LNCAP (cell line): ENCODE data around the gene POU5F1.

ENCODE experiments used
- TF ChIP-seq, protein P1 (sequence below): fragments of 450-650 bp; IDR thresholded peaks from 2 replicates; pipeline ENCODE4 v1.5.1; 2017; ENCODE audit warnings: mild to moderate bottlenecking

POU5F1 gene

DNA sequence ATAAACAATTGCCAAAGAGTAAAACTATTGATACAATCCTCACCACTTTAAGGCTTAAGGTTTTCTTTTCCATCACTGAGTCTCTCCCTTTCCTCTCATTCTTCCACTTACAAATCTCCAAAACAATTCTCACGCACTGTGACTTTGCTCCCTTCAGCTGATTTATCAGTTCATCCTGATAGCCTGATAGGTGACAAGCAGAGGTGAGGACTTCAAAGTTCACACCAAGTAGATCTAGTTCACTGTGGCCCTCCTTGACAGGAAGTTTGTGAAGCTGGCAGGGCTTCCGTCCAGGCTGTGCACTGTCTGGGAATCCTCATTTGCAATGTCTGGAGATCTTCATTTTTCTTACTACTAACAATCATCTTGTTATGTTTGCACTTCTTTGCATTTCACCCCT, 35.2 kb upstream of the POU5F1 start:
- TF ChIP-seq, protein P1, sequence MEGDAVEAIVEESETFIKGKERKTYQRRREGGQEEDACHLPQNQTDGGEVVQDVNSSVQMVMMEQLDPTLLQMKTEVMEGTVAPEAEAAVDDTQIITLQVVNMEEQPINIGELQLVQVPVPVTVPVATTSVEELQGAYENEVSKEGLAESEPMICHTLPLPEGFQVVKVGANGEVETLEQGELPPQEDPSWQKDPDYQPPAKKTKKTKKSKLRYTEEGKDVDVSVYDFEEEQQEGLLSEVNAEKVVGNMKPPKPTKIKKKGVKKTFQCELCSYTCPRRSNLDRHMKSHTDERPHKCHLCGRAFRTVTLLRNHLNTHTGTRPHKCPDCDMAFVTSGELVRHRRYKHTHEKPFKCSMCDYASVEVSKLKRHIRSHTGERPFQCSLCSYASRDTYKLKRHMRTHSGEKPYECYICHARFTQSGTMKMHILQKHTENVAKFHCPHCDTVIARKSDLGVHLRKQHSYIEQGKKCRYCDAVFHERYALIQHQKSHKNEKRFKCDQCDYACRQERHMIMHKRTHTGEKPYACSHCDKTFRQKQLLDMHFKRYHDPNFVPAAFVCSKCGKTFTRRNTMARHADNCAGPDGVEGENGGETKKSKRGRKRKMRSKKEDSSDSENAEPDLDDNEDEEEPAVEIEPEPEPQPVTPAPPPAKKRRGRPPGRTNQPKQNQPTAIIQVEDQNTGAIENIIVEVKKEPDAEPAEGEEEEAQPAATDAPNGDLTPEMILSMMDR, result no peak

DNA sequence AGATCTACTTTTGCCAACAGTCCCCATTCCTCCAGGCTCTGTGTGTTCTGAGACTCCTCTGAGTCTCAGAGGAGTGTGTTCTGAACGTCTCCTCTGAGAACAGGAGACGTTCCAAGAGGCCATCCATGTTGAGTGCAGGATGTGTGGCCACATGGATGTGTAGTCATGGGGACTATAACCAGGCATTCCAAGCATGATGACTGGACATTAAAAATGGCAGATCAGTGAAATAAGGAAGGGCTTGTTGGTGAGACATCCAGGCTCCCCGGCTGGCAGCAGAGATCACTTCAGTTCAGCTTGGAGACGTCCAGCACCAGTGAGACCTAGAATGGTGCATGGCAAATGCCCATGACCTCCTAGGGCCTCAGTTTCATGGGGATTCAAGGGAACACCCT, 34.3 kb upstream of the POU5F1 start:
- TF ChIP-seq, protein P1, result no peak

DNA sequence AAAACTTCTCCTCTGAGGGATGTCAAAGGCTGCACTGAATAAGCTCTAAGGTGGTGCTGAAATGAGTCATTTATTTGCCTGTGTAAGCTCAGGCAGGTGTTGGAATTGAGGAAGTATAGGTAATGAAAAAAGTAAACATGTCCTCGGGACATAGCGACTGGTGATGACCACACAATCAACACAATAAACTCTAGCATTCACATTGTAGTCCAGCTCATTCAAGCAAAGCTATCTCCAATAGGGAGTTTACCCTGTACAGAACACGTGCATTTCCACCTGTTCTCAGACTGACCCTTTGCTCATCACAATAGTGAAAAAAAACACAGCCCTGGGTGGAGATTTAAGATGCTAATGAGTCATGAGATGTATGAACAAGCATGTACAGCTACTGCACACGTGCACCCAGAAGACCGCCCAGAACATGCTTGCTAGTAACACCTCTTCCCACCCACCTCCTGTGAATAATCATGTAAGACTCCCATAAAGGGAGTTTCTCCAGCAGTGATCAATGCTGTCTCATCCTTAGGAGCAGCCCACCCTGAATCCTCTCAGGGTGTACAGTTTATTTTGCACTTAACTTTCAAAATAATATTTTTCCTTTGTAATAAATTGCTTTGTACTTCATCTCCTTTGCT, 33.0 kb upstream of the POU5F1 start:
- TF ChIP-seq, protein P1, result no peak

DNA sequence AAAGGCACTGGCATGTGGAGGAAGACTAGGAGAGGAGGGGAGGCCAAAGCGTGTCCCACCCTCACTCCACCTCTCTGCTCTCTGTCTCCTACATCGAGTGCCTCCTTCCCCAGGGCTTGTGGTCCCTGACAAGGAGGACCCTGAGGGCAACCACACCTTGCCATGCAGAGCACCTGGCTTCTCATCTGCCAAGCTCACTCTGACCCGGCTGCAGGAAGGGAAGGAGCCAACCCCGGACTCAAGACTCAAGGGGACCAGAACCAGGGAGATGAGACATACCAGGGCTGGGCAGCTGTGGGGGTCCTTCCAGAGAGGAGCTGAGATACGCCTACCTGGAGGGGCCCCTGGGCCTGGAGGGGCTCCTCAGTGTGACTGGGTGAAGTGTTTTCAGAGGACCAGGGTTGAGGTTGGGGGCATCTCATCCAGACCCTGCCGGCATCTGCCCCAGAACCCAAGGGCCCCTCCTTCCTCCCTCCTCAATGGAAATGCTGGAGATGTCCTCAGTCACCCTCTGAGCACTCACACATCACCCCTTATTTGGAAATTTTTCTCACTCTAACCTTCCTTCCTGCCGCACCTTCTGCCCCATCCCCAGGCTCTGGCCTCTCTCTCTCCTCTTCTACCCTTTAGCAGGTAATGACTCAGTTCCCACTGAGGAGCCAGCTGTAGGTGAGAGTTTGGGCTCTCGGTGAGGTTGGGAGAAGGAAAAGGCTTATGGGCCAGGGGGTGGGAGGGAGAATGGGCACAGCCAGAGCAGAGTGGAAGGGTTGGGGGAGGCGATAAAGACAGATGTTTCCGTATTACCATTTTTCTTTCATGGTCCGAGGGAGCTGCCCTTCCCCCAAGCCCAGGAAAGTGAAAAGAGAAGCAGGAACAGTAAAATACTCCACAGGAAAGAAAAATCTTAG, 32.0 kb upstream of the POU5F1 start:
- TF ChIP-seq, protein P1, result no peak

DNA sequence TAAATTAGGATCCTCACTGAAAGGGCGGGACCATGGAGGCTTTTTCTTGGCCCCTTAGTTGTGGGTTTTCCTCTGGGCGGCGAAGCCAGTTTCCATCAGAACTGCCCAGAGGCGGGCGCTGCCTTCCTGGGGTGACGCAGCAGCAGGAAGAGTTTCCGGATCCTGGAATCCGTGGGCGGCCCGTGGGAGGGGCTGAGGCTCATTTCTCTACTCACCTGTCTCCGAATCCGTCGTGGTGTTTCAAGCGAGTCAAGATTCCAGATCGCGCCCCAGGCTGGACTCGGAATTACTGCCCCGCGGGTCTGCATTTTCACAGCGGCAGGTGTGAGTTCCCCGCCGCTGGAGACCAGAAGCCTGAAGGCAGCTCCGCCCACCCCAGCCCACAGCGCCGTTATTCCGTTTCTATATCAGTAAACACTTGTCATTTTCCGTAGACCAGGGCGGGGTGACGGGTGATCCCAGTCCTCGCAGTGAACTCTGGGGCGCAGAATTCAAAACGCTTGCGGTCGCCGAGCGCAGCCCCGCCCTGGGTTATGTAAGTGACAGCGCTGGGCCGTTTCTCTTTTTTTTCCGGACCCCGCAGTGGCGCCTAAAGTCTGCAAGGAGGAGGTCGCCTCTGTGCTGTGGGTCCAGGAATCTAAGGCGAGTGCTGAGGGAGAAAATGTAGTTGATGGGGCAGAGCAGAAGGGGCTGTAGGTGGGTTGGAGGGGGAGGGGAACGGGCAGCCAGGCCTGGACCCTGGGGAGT, 27.2 kb upstream of the POU5F1 start:
- TF ChIP-seq, protein P1, result no peak

DNA sequence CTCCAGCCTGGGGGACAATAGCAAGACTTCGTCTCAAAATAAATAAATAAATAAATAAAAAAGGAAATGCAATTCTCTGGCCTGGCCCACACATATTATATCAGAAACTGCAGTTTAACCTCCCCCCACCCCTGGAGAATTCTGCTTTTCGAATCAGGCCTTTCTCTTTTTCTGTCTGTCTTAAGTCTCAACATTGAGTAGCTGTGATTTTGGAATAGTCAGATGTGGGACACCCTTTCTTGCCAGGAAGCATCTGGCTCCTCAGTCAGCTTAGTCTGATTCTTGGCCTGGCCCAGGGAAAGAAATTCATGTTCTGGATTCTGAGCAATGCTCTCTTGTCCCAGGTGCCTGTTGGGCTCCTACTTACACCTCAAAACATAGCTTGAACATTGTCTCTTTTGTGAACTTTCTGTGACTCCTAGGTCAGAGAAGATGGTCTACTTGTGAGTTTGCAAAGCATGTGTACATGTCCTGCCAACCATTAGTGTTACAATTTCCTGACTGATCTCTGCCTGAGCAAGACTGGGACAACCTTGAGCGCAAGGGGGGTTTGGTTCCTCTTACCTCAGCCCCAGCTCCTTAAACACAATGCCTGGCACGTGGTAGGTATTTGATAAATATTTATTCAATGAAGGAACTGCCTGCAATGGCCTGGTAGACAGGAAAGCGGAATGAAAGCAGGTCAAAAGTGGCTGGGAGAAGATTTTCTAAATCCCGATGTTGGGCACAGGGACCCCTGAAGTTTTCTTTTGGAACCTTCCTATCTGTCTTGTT, 23.8 kb upstream of the POU5F1 start:
- TF ChIP-seq, protein P1, result no peak

DNA sequence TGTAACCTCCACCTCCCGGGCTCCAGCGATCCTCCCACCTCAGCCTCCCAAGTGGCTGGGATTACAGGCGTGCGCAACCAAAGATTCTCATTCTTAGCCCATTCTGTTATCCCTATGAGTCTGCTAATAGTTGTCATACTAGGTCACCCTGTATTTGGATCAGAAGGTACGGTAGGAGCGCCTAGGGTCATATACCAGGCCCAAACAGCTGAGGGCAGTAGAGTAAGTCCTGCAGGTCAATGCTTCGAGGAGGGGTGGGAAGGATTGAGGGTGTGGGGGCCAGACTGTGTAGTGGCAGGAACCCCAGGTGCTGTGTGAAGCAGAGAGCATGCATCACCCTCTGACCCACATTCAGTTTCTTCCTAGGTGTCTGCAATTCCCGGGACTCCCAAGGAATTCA, 22.7 kb upstream of the POU5F1 start:
- TF ChIP-seq, protein P1, result no peak
